Prostate gland (tissue), 2 donors: ENCODE data around the gene ACSM6. TPM values are rescaled to one million over a fixed set of nuclear protein-coding genes. Genes with fewer than 3 reads are reported as not detected.
A peak's percentile ranks its signal among the peaks of the same experiment; 100 is the strongest.

Source experiments
- DNase-seq: peaks from one replicate; pipeline ENCODE4 v3.0.0-alpha.2; 2019; ENCODE audit warnings: low spot score
- H3K27ac ChIP-seq, 2 donors: fragments of 200-600 bp; sonication (generic); 2 replicates each; pipeline ENCODE4 v1.5.1; 2017 to 2019
- H3K27me3 ChIP-seq: fragments of 200-600 bp; sonication (generic); replicated peaks from 2 replicates; pipeline ENCODE4 v1.5.1; 2019; ENCODE audit not compliant: insufficient read depth
- H3K36me3 ChIP-seq, 2 donors: fragments of 200-600 bp; sonication (generic); 1 replicate in 1 of 2; 2 replicates in 1 of 2; pipeline versions ENCODE4 v1.5.1 to v1.8.1; 2017 to 2019
- H3K4me1 ChIP-seq: fragments of 200-600 bp; sonication (generic); replicated peaks from 2 replicates; pipeline ENCODE4 v1.5.1; 2019
- H3K4me3 ChIP-seq, 2 donors: fragments of 200-600 bp; sonication (generic); 2 replicates each; pipeline ENCODE4 v1.5.1; 2017 to 2019
- H3K9me3 ChIP-seq: fragments of 200-600 bp; sonication (generic); 2 replicates; pipeline ENCODE4 v1.5.1; 2017
- CTCF ChIP-seq, 4 experiments: fragments of 200-600 bp in 2 of 4; fragments of 450-650 bp in 2 of 4; sonication (generic) in 2 of 4; IDR thresholded peaks; 1 replicate in 3 of 4; 2 replicates in 1 of 4; pipeline ENCODE4 v1.5.1; 2016 to 2019; ENCODE audit warnings: antibody characterized with exemption in 4 of 4, mild to moderate bottlenecking in 2 of 4, moderate library complexity in 2 of 4
- POLR2A ChIP-seq: fragments of 450-650 bp; IDR thresholded peaks from one replicate; pipeline ENCODE4 v1.6.1; 2016; ENCODE audit warnings: antibody characterized with exemption, mild to moderate bottlenecking
- POLR2AphosphoS5 ChIP-seq: sonication (generic); formaldehyde crosslinking; IDR thresholded peaks from one replicate; pipeline ENCODE4 v1.6.1; 2017; ENCODE audit warnings: antibody characterized with exemption
- WGBS: methylation state at CpG from one replicate; pipeline ENCODE4 v1.1.5; 2018; 5-methylcytosine and 5-hydroxymethylcytosine counted together
- intact Hi-C: fragments of 100-400 bp; cut with DNase I; formaldehyde crosslinking; loops from one replicate; pipeline ENCODE4 v1.14.2; 2022
- total RNA-seq, 2 donors: library from RNA; depleted of rRNA; stranded (reverse); fragments of >200 nt; gene quantifications; one replicate each; pipeline ENCODE4 v1.1.0, GENCODE V29; 2016

The ACSM6 gene
- total RNA-seq, 2 donors from 2014 or later: not detected

GRCh38 chr10:95247200-95247880 lies 53.3 kb downstream of the ACSM6 start:
- WGBS: 43% methylated on average over 6 of the region's 6 CpGs
- no peak for DNase-seq
- intact Hi-C loops: loop anchor here (5.0 to 10.0 kb wide), 3 partner anchors 63 to 623 kb away; no protein-coding TSS in a partner anchor
- Histone ChIP-seq H3K27me3 (no peaks in the 10 kb centered on the region), H3K27ac (peak overlapping the region in 1 of 2 donors; percentile 1), H3K4me3 (no peak overlapping the region), H3K9me3 (no peaks in the 10 kb centered on the region), H3K36me3 (no peaks in the 10 kb centered on the region), H3K4me1 (no peaks in the 10 kb centered on the region)
- no peak for TF ChIP-seq POLR2AphosphoS5
- no peak for TF ChIP-seq POLR2A
- TF ChIP-seq CTCF (IDR thresholded peaks at IDR 0.05): no peak

- 83% methylated on average over 7 of the region's 7 CpGs for WGBS
- no peaks in the 10 kb centered on the region for H3K4me1 ChIP-seq
- intact Hi-C loops: loop anchor here (5.0 to 10.0 kb wide), 3 partner anchors 63 to 623 kb away; no protein-coding TSS in a partner anchor
- H3K9me3 ChIP-seq: no peaks in the 10 kb centered on the region
- peak; percentile 55 for DNase-seq
- H3K36me3 ChIP-seq: no peaks in the 10 kb centered on the region
- H3K4me3 ChIP-seq: no peak overlapping the region
- H3K27ac ChIP-seq: peak overlapping the region in 1 of 2 donors; percentile 1
- no peaks in the 10 kb centered on the region for H3K27me3 ChIP-seq
- TF ChIP-seq POLR2A (no peak), POLR2AphosphoS5 (peak; percentile 53), CTCF (IDR thresholded peaks at IDR 0.05) (no peak)
These were observed 54.0 kb downstream of the ACSM6 start for GRCh38 chr10:95247881-95248583.

GRCh38 chr10:95248989-95249388 lies 55.0 kb downstream of the ACSM6 start:
- Histone ChIP-seq H3K27me3 (no peaks in the 10 kb centered on the region), H3K36me3 (no peaks in the 10 kb centered on the region)

GRCh38 chr10:95249467-95249866 lies 55.4 kb downstream of the ACSM6 start:
- H3K27ac ChIP-seq: no peak overlapping the region

More at GRCh38 chr10:95248989-95249388, 55.0 kb downstream of the ACSM6 start:
- Histone ChIP-seq H3K4me1 (no peaks in the 10 kb centered on the region), H3K9me3 (no peaks in the 10 kb centered on the region), H3K4me3 (no peak overlapping the region), H3K27ac (no peak overlapping the region)
- TF ChIP-seq CTCF (IDR thresholded peaks at IDR 0.05): no peak
- TF ChIP-seq POLR2A: no peak
- no peak for TF ChIP-seq POLR2AphosphoS5
- no peak for DNase-seq
- WGBS: 72% methylated on average over 3 of the region's 3 CpGs
- intact Hi-C loops: loop anchor here (5.0 to 10.0 kb wide), 3 partner anchors 64 to 624 kb away; no protein-coding TSS in a partner anchor

More at GRCh38 chr10:95249467-95249866, 55.4 kb downstream of the ACSM6 start:
- no peak for DNase-seq
- no peaks in the 10 kb centered on the region for H3K9me3 ChIP-seq
- H3K4me1 ChIP-seq: no peaks in the 10 kb centered on the region
- H3K27me3 ChIP-seq: no peaks in the 10 kb centered on the region
- intact Hi-C loops: loop anchor here (5.0 to 10.0 kb wide), 3 partner anchors 65 to 625 kb away; no protein-coding TSS in a partner anchor
- WGBS: 90% methylated on average over 3 of the region's 3 CpGs
- H3K36me3 ChIP-seq: no peaks in the 10 kb centered on the region
- TF ChIP-seq CTCF (IDR thresholded peaks at IDR 0.05): no peak
- no peak for TF ChIP-seq POLR2A
- TF ChIP-seq POLR2AphosphoS5: no peak
- no peak overlapping the region for H3K4me3 ChIP-seq
